ENCODE results near the gene TSPAN7.

Gene TSPAN7

GRCh38 chrX:38649674-38650647, 88.6 kb downstream of the TSPAN7 start:
- DNase-seq = no peak

GRCh38 chrX:38651625-38652601, 90.6 kb downstream of the TSPAN7 start:
- no peak for DNase-seq

- no peak for DNase-seq
Observed at GRCh38 chrX:38652934-38653442, 91.6 kb downstream of the TSPAN7 start.

- DNase-seq = no peak
Observed at GRCh38 chrX:38654302-38654701, 93.0 kb downstream of the TSPAN7 start.

GRCh38 chrX:38656350-38656915, 95.1 kb downstream of the TSPAN7 start:
- DNase-seq = no peak

- DNase-seq = no peak
Observed at GRCh38 chrX:38657562-38657961, 96.2 kb downstream of the TSPAN7 start.

- no peak for DNase-seq
Observed at GRCh38 chrX:38660395-38661102, 99.2 kb downstream of the TSPAN7 start.

GRCh38 chrX:38661103-38661441, 99.7 kb downstream of the TSPAN7 start:
- DNase-seq = no peak

- DNase-seq = no peak
Observed at GRCh38 chrX:38661561-38661960, 100.2 kb downstream of the TSPAN7 start.

GRCh38 chrX:38662640-38663039, 101.3 kb downstream of the TSPAN7 start:
- DNase-seq = no peak

GRCh38 chrX:38664285-38664684, 102.9 kb downstream of the TSPAN7 start:
- no peak for DNase-seq

GRCh38 chrX:38666909-38667308, 105.6 kb downstream of the TSPAN7 start:
- no peak for DNase-seq

GRCh38 chrX:38668771-38669170, 107.4 kb downstream of the TSPAN7 start:
- no peak for DNase-seq

- no peak for DNase-seq
Observed at GRCh38 chrX:38669428-38669827, 108.1 kb downstream of the TSPAN7 start.

- no peak for DNase-seq
Observed at GRCh38 chrX:38672646-38673045, 111.3 kb downstream of the TSPAN7 start.

- DNase-seq = no peak
Observed at GRCh38 chrX:38675856-38676255, 114.5 kb downstream of the TSPAN7 start.

- no peak for DNase-seq
Observed at GRCh38 chrX:38678183-38678582, 116.8 kb downstream of the TSPAN7 start.

- DNase-seq = no peak
Observed at GRCh38 chrX:38678821-38679220, 117.5 kb downstream of the TSPAN7 start.

GRCh38 chrX:38679695-38680094, 118.4 kb downstream of the TSPAN7 start:
- DNase-seq = no peak

GRCh38 chrX:38682095-38682494, 120.8 kb downstream of the TSPAN7 start:
- DNase-seq = no peak

- no peak for DNase-seq
Observed at GRCh38 chrX:38692961-38693360, 131.6 kb downstream of the TSPAN7 start.

- no peak for DNase-seq
Observed at GRCh38 chrX:38694394-38694793, 133.1 kb downstream of the TSPAN7 start.

Measured in NCI-H1436 treated with DMSO at 0.1 percent for 48 hours (cell line).